ENCODE measurements around the gene OASL. TPM values are rescaled to one million over a fixed set of nuclear protein-coding genes. Genes with fewer than 3 reads are reported as not detected.

Gene OASL
- total RNA-seq, 6 donors from 2014 or later = 5.2 to 24.2 (median 17.2) TPM

DNA sequence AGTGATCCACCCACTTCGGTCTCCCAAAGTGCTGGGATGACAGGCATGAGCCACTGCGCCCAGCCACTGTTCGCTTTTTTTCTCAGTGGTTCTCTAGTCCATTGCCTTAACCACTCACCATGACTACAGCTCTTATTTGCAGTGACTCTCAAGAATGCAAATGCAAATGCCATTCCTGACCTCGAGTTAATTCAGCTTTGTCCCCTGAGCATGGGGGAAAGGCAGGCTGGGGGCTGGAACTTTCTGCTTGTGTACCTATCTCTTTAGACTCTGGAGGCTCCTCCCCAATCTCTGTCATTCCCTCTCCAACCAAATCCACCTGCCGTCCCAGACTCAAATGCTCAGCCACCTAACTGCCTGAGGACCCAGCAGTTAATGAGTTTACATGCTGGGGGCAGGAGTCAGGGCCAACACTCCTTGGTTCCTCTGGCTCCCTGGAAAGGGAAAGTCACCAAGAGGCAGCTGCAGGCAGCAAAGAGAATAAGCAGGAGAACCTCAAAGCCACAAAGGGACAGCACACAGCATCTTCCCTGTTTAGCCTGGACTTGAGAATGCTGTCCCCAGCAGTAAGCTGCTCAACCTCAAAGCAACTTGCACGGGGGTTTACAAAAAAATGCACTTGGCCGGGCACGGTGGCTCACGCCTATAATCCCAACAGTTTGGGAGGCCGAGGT is 66.0 kb downstream of the OASL start:
- no peaks in the 10 kb centered on the region for H3K36me3 ChIP-seq
- peak; percentile 39 to 89 for ATAC-seq (ENCODE audit: low FRiP score in 2 of 2)

DNA sequence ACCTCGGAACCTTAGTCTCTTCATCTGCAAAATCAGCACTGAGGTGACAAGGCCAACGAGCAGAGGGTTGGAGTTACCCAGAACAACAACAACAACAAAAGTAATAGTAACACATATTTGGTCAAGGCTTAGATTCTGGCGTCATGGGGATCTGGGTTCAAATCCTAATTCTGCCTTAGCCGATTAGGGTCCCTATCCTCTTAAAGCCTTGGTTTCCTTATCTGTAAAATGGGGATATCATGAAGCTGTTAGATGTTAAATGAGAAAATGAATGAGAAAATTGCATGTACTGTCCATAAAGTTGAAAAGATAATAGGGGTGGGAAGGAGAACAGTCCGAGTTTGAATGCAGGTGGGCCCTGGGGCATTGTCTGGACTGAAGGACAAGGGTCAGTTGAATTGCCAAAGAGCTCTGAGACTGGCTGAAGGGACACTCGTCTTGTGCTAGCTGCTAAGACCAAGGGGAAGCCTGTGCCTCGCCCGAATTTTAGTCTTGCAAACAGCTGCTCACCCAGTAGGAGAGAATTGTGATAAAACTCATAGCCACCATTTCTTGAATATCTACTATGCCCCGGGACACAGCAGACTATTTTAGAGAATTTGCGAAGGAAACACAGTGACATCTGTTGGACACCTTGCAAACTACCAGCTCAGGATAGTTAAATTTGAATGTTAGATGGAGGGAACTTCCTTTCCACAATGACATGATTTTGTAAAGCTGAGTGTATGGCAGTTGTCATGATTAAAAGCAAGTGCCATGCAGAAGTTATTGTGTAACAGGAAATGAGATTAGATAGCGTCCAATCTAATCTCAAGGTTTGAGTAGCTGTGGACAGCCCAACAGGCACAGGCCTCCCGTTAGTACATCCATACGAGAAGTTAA is 67.5 kb downstream of the OASL start:
- DNase-seq = no peak
- no peak for TF ChIP-seq EP300 (IDR thresholded peaks at IDR 0.05)
- TF ChIP-seq, protein P1, sequence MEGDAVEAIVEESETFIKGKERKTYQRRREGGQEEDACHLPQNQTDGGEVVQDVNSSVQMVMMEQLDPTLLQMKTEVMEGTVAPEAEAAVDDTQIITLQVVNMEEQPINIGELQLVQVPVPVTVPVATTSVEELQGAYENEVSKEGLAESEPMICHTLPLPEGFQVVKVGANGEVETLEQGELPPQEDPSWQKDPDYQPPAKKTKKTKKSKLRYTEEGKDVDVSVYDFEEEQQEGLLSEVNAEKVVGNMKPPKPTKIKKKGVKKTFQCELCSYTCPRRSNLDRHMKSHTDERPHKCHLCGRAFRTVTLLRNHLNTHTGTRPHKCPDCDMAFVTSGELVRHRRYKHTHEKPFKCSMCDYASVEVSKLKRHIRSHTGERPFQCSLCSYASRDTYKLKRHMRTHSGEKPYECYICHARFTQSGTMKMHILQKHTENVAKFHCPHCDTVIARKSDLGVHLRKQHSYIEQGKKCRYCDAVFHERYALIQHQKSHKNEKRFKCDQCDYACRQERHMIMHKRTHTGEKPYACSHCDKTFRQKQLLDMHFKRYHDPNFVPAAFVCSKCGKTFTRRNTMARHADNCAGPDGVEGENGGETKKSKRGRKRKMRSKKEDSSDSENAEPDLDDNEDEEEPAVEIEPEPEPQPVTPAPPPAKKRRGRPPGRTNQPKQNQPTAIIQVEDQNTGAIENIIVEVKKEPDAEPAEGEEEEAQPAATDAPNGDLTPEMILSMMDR (IDR thresholded peaks at IDR 0.05) = peak; percentile 39 to 77 (median 68)
- no peaks in the 10 kb centered on the region for H3K9me3 ChIP-seq
- no peak overlapping the region for H3K4me3 ChIP-seq
- H3K36me3 ChIP-seq = no peaks in the 10 kb centered on the region
- H3K27me3 ChIP-seq = no peaks in the 10 kb centered on the region
- H3K4me1 ChIP-seq = peaks cover 0 to 9% (median 3%) of the 10 kb centered on the region in 4 donors
- 28 to 32% methylated on average over 13 of the region's 13 CpGs for WGBS, 2 donors
- ATAC-seq (ENCODE audit: low FRiP score in 2 of 2) = peak; percentile 83 to 85
- H3K27ac ChIP-seq = no peak overlapping the region

More for the DNA sequence above, 66.0 kb downstream of the OASL start:
- Histone ChIP-seq H3K27me3 (no peaks in the 10 kb centered on the region), H3K4me1 (peaks cover 0 to 9% (median 3%) of the 10 kb centered on the region in 4 donors), H3K27ac (no peak overlapping the region), H3K9me3 (no peaks in the 10 kb centered on the region), H3K4me3 (no peak overlapping the region)
- peak in 1 of 2 donors; percentile 36 for DNase-seq
- no peak for TF ChIP-seq POLR2A (IDR thresholded peaks at IDR 0.05)
- no peak for TF ChIP-seq EP300 (IDR thresholded peaks at IDR 0.05)
- no peak for TF ChIP-seq POLR2AphosphoS5 (IDR thresholded peaks at IDR 0.05)
- TF ChIP-seq, protein P1 (IDR thresholded peaks at IDR 0.05) = no peak
- 44% methylated on average over 10 of the region's 10 CpGs for WGBS, 2 donors

DNA sequence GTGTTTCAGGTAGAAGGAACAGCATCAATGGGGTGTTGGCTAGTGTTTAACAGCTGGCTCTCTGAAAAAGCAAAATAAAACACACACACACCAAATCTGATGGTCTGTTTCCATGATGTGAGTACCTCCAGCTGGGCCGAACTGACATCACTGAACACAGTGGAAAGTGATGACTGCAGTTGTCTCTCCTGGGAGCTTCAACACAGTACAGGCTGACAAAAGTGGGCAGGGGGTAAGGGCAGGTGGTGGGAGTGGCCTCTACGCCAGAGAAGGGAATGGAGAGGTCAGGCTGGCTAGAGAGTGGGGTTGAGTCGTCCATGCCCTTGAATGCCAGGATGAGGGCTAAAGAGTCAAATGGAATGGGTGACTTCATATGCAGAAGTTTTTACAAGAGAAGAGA is 68.7 kb downstream of the OASL start:
- TF ChIP-seq EP300 (IDR thresholded peaks at IDR 0.05) (no peak), POLR2AphosphoS5 (IDR thresholded peaks at IDR 0.05) (no peak)
- ATAC-seq (ENCODE audit: low FRiP score in 2 of 2) = no peak
- WGBS, 2 donors = 80 to 83% methylated on average over 3 of the region's 3 CpGs

More for the DNA sequence above, 68.7 kb downstream of the OASL start:
- H3K4me1 ChIP-seq = peaks cover 0 to 9% (median 3%) of the 10 kb centered on the region in 4 donors
- H3K36me3 ChIP-seq = no peaks in the 10 kb centered on the region
- H3K27me3 ChIP-seq = no peaks in the 10 kb centered on the region
- no peak for DNase-seq
- H3K4me3 ChIP-seq = no peak overlapping the region
- no peak overlapping the region for H3K27ac ChIP-seq
- no peaks in the 10 kb centered on the region for H3K9me3 ChIP-seq

Small RNA genes within 50 kb of the gene (small RNA-seq; reads per million reads assigned to genes)
- gene AC079602.2 = 0 reads per million in 4 donors

Other genes with a start within 250 kb of the OASL start
- gene SPPL3, start 134.9 kb downstream of the OASL start, total RNA-seq = 10 to 100 TPM; 17.8 to 44.3 (median 23.2) TPM
- under 1 TPM in 2 of 6 donors, not detected in 4; 0.24 to 0.30 TPM for gene HNF1A, start 60.7 kb downstream of the OASL start, total RNA-seq
- gene C12orf43, start 22.8 kb downstream of the OASL start, total RNA-seq = 10 to 100 TPM; 12.2 to 19.6 (median 16.0) TPM
- 10 to 100 TPM in 4 of 6 donors, 1 to 10 TPM in 2; 8.2 to 37.1 (median 15.4) TPM for gene P2RX7, start 93.6 kb upstream of the OASL start, total RNA-seq
- gene P2RX4, start 170.9 kb upstream of the OASL start, total RNA-seq = 10 to 100 TPM; 62.7 to 98.5 (median 79.5) TPM

Data from upper lobe of left lung (tissue), 6 donors.